ENCODE measurements around the gene DLEC1. TPM values are rescaled to one million over a fixed set of nuclear protein-coding genes. Genes with fewer than 3 reads are reported as not detected.
"Not testable (repeated sequence)": the region's sequence is repeated elsewhere in the genome, so short reads cannot be mapped to it uniquely, and the experiment has no call there.

Gene DLEC1
- total RNA-seq, 1 donor from 2014 or later: 0.10 TPM

- no peak for DNase-seq
These were observed 529 bp upstream of the DLEC1 start for GRCh38 chr3:38038447-38038911.

- DNase-seq: peak; percentile 49
These were observed 872 bp downstream of the DLEC1 start for GRCh38 chr3:38039899-38040261.

GRCh38 chr3:38040401-38040800, 1.4 kb downstream of the DLEC1 start:
- no peak for DNase-seq

GRCh38 chr3:38043486-38043885, 4.5 kb downstream of the DLEC1 start:
- no peak for DNase-seq

- DNase-seq: no peak
These were observed 7.0 kb downstream of the DLEC1 start for GRCh38 chr3:38046027-38046426.

GRCh38 chr3:38046821-38047220, 7.8 kb downstream of the DLEC1 start:
- DNase-seq: no peak

- DNase-seq: no peak
These were observed 8.9 kb downstream of the DLEC1 start for GRCh38 chr3:38047896-38048295.

- no peak for DNase-seq
These were observed 10.5 kb downstream of the DLEC1 start for GRCh38 chr3:38049358-38050126.

GRCh38 chr3:38051131-38051530, 12.1 kb downstream of the DLEC1 start:
- no peak for DNase-seq

GRCh38 chr3:38053286-38053685, 14.3 kb downstream of the DLEC1 start:
- not testable (repeated sequence) for DNase-seq

- DNase-seq: peak; percentile 18
These were observed 14.9 kb downstream of the DLEC1 start for GRCh38 chr3:38053813-38054498.

- no peak for DNase-seq
These were observed 15.5 kb downstream of the DLEC1 start for GRCh38 chr3:38054499-38055001.

- DNase-seq: no peak
These were observed 20.1 kb downstream of the DLEC1 start for GRCh38 chr3:38059148-38059547.

GRCh38 chr3:38059591-38059990, 20.6 kb downstream of the DLEC1 start:
- no peak for DNase-seq

GRCh38 chr3:38062809-38063208, 23.8 kb downstream of the DLEC1 start:
- no peak for DNase-seq

GRCh38 chr3:38064453-38064852, 25.4 kb downstream of the DLEC1 start:
- DNase-seq: not testable (repeated sequence)

- no peak for DNase-seq
These were observed 28.7 kb downstream of the DLEC1 start for GRCh38 chr3:38067508-38068233.

- DNase-seq: no peak
These were observed 31.0 kb downstream of the DLEC1 start for GRCh38 chr3:38070013-38070412.

- DNase-seq: not testable (repeated sequence)
These were observed 38.1 kb downstream of the DLEC1 start for GRCh38 chr3:38077073-38077472.

GRCh38 chr3:38082296-38082695, 43.3 kb downstream of the DLEC1 start:
- not testable (repeated sequence) for DNase-seq

GRCh38 chr3:38083254-38083653, 44.2 kb downstream of the DLEC1 start:
- DNase-seq: not testable (repeated sequence)

- no peak for DNase-seq
These were observed 44.9 kb downstream of the DLEC1 start for GRCh38 chr3:38083871-38084333.

Data from tongue (tissue), 2 donors.